IMR-90 (cell line): ENCODE measurements around the gene TGFB1.

ENCODE experiments used
- CEBPB ChIP-seq: IDR thresholded peaks from 2 replicates; pipeline ENCODE4 v1.6.1; 2012; ENCODE audit warnings: low read depth, low read length, improper control_type of control experiment
- CHD1 ChIP-seq: IDR thresholded peaks from 2 replicates; pipeline ENCODE4 v1.6.1; 2012; ENCODE audit warnings: low read depth, low read length, improper control_type of control experiment
- CTCF ChIP-seq: conservative IDR thresholded peaks from 2 replicates; pipeline ENCODE4 v1.5.1; 2012; ENCODE audit warnings: mild to moderate bottlenecking, low read depth, low read length, improper control_type of control experiment
- MXI1 ChIP-seq: IDR thresholded peaks from 2 replicates; pipeline ENCODE4 v1.6.1; 2012; ENCODE audit warnings: low read depth, mild to moderate bottlenecking, low read length, moderate library complexity, borderline replicate concordance
- POLR2A ChIP-seq: IDR thresholded peaks from 2 replicates; pipeline ENCODE4 v1.6.1; 2012; ENCODE audit warnings: mild to moderate bottlenecking, low read depth, low read length
- USF2 ChIP-seq: fragments of 150-350 bp; IDR thresholded peaks from 2 replicates; pipeline ENCODE4 v1.6.1; 2017; ENCODE audit warnings: mild to moderate bottlenecking, antibody characterized with exemption, low read length, low read depth

- TF ChIP-seq CTCF (no peak), CEBPB (peak; percentile 23; the same call in 1 of the 2 replicates), USF2 (peak; percentile 28; the same call in 1 of the 2 replicates), POLR2A (no peak), MXI1 (peak; percentile 77; the same call in 1 of the 2 replicates), CHD1 (no peak)
Measured at GRCh38 chr19:41299755-41300089, 54.0 kb downstream of the TGFB1 start.
